T47D (cell line): ENCODE measurements around the gene TSEN34.
"Not testable (repeated sequence)": the region's sequence is repeated elsewhere in the genome, so short reads cannot be mapped to it uniquely, and the experiment has no call there.

Experiments
- DNase-seq, 2 experiments: peaks; one replicate each; pipeline versions ENCODE4 v3.0.0 to v3.0.0-alpha.2; 2011 to 2012; ENCODE audit warnings: low read depth in 1 of 2, low spot score in 1 of 2
- JUND ChIP-seq: IDR thresholded peaks from 2 replicates; pipeline ENCODE4 v1.6.1; 2012; ENCODE audit warnings: low read depth
- in situ Hi-C: cut with HindIII; loops from 2 replicates; pipeline ENCODE4 v1.10.0; 2016; ENCODE audit warnings: low sequenced_read_pairs, low pct_unique_long_range_greater_than_20kb

TSEN34 gene

DNA sequence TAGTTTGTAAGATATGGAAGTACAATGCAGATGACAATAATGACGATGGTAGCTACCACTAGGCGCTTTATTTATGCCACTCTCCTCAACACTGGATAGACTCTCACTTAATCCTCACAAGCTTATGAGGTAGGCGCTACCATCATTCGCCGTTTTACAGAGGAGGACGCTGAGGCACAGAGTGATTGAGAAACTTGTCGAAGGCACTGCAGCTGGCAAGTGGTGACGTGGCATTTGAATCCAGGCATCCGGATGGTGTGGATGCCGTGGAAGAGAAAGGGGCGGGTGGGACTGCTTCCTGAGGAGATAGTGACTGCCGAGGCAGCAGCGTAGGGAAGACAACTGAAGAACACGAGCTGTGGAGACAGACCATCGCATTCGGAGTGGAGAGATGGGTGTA is 8.3 kb downstream of the TSEN34 start:
- TF ChIP-seq JUND = no peak
- in situ Hi-C loops = no loop called here
- no peak for DNase-seq

DNA sequence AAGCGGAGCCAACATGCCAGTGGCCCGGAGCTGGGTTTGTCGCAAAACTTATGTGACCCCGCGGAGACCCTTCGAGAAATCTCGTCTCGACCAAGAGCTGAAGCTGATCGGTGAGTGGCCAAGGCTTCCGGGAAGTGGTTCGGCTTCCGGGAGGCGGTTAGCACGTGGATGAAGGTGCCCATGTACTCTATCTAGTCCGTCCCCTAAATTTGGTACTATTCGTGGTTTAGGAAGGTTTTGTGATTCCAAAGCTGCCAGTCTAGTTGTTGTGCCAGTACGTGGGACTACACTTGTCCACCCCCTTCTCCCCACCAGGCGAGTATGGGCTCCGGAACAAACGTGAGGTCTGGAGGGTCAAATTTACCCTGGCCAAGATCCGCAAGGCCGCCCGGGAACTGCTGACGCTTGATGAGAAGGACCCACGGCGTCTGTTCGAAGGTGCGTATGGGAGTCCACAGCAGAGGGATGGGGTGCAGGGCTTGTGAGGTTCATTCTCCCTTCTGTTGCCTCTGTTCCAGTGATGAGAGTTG is 10.1 kb downstream of the TSEN34 start:
- no peak for TF ChIP-seq JUND
- in situ Hi-C loops = no loop called here
- DNase-seq = no peak

DNA sequence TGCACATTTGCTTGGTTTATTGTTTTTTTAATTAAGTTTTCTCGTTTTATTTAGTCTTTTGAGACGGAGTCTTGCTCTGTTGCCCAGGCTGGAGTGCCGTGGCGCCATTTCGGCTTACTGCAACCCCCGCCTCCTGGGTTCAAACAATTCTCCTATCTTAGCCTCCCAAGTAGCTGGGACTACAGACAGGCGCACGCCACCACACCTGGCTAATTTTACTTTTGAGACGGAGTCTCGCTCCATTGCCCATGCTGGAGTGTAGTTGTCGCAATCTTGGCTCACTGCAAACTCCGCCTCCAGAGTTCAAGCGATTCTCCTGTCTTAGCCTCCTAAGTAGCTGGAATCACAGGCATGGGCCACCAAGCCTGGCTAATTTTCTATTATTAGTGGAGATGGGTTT is 10.9 kb downstream of the TSEN34 start:
- in situ Hi-C loops = no loop called here
- no peak for DNase-seq
- no peak for TF ChIP-seq JUND

- no peak for TF ChIP-seq JUND
- DNase-seq = no peak
These were observed 12.1 kb downstream of the TSEN34 start for GRCh38 chr19:54203151-54203611.

DNA sequence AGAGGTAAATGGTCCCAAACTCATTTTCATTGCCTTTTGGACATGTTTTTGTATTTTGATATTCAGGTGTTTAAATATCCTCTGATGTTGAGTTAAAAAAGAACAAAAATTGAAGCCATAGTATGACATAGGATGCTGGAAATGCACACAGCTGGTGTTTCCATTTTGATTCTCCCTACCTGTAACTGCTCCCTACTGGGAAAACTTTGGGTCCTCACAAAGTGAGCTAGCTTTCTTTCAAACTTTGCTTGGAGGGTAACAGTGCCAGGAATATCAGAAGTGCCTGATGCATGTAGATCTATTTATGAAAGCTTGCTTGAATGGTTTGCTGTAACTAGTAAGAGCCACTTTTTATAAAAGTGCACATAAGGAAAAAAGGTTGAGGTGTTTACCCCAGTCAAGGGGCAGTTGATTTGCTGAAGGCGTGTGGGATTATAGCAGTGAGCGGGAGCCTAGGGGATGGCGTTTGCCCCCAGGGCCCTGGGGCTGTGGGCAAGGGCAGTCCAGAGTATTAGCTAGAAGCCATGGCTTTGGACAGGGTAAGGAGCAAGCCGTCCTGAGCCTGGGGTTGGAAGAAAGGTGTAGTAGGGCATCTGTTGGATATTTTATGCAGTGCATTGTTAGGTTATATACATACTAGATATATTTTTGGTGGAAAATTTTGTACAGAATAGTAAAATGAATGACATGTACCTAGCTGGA is 13.8 kb downstream of the TSEN34 start:
- in situ Hi-C loops = no loop called here
- no peak for TF ChIP-seq JUND
- no peak for DNase-seq

More at GRCh38 chr19:54203151-54203611, 12.1 kb downstream of the TSEN34 start:
- in situ Hi-C loops = no loop called here

GRCh38 chr19:54206030-54206830 is 15.1 kb downstream of the TSEN34 start:
- in situ Hi-C loops = no loop called here
- no peak for TF ChIP-seq JUND
- DNase-seq = no peak

DNA sequence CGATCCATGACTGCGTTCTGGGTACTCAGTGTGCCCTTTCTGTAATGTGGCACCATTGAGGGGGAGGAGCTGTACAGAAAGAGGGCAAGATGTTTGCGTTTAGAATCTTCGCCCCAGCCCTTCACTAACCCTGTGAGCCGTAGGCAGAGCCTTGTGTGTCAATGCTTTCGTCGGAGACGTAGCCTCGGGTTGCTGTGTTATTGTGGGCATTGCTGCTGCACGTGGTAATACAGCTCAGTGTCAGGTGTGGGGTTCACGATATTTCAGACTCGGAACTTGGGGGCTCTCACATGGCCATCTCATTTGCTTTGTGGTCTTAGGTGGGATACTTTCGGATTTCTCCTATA is 15.7 kb downstream of the TSEN34 start:
- TF ChIP-seq JUND = no peak
- in situ Hi-C loops = no loop called here
- no peak for DNase-seq

- DNase-seq, in situ Hi-C loops: not testable (repeated sequence)
These were observed 16.1 kb downstream of the TSEN34 start for GRCh38 chr19:54207193-54207592.

GRCh38 chr19:54207676-54207982 is 16.5 kb downstream of the TSEN34 start:
- no peak for DNase-seq
- no peak for TF ChIP-seq JUND
- in situ Hi-C loops = no loop called here

GRCh38 chr19:54207983-54208783 is 17.1 kb downstream of the TSEN34 start:
- DNase-seq = peak in 1 of 2 experiments; percentile 25
- no peak for TF ChIP-seq JUND
- in situ Hi-C loops = no loop called here

GRCh38 chr19:54208784-54209057 is 17.6 kb downstream of the TSEN34 start:
- in situ Hi-C loops = no loop called here
- DNase-seq = peak in 1 of 2 experiments; percentile 39

DNA sequence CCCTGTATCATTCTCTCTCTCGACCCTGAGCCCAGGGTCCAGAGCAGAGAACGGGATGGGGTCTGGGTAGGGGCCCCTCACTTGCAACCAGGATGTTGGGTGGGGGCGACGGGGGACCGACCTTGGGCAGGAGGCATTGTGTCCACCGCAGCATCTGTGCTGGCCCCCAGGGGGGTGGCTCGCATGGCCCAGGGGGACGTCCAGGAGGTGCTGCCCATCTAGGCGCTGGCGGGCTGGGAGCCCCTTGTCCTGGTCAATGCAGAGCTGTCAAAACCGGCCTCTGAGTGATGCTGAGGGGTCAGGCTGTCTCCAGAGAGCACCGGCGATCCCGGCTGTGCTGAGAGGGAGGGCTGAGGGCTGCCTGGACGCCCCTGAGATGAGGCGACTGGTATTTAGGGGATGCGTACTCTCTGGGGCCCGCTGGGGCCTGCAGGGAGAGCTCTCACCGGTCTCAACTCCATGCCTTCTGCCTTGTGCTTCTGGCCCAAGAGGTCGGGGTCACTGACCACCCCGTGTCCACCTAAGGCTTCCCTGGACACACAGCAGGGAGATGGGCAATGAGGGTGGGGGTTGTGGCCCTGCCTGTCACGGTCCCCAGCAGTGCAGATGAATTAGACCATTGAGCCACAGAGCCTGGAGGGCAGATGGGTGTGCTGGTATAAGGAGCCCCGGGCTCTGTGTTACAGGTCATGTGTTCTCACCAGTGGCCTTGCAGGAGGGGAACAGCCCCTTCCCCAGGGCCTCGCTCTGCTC is 18.1 kb downstream of the TSEN34 start:
- DNase-seq = no peak

More at GRCh38 chr19:54208784-54209057, 17.6 kb downstream of the TSEN34 start:
- no peak for TF ChIP-seq JUND

More for the DNA sequence above, 18.1 kb downstream of the TSEN34 start:
- in situ Hi-C loops = no loop called here
- no peak for TF ChIP-seq JUND
